Endothelial cell (in vitro differentiated cells): ENCODE data around the gene TACR2. TPM values are rescaled to one million over a fixed set of nuclear protein-coding genes. Genes with fewer than 3 reads are reported as not detected.

Experiments
- DNase-seq: peaks from one replicate; pipeline ENCODE4 v3.0.0; 2021; ENCODE audit warnings: low spot score
- H3K27ac Mint-ChIP-seq: one replicate; pipeline ENCODE4 v1.8.0; 2021; ENCODE audit warnings: mixed read lengths, inconsistent platforms; ENCODE audit not compliant: unreplicated experiment
- H3K27me3 Mint-ChIP-seq: one replicate; pipeline ENCODE4 v1.8.0; 2021; ENCODE audit warnings: mild to moderate bottlenecking, moderate library complexity, mixed read lengths, inconsistent platforms; ENCODE audit not compliant: unreplicated experiment
- H3K36me3 Mint-ChIP-seq: one replicate; pipeline ENCODE4 v1.8.0; 2021; ENCODE audit warnings: mild to moderate bottlenecking, low read depth, mixed read lengths, inconsistent platforms; ENCODE audit not compliant: unreplicated experiment
- H3K4me1 Mint-ChIP-seq: one replicate; pipeline ENCODE4 v1.8.0; 2021; ENCODE audit warnings: mild to moderate bottlenecking, mixed read lengths, inconsistent platforms; ENCODE audit not compliant: unreplicated experiment
- H3K4me3 Mint-ChIP-seq: one replicate; pipeline ENCODE4 v1.8.0; 2021; ENCODE audit warnings: mild to moderate bottlenecking, mixed read lengths, inconsistent platforms; ENCODE audit not compliant: unreplicated experiment
- H3K9me3 Mint-ChIP-seq: one replicate; pipeline ENCODE4 v1.8.0; 2021; ENCODE audit warnings: mixed read lengths, inconsistent platforms; ENCODE audit not compliant: unreplicated experiment
- CTCF ChIP-seq: fragments of 200-600 bp; sonication (generic); IDR thresholded peaks from one replicate; pipeline ENCODE4 v1.5.0; 2021; ENCODE audit warnings: antibody characterized with exemption; ENCODE audit not compliant: unreplicated experiment
- total RNA-seq: library from RNA; stranded (reverse); fragmentation: NEBNext Ultra II Directional; extraction: Animal tissue kit (Norgen Biotek cat#: 25700); gene quantifications from one replicate; pipeline ENCODE4 v1.2.1, GENCODE V29; 2021; ENCODE audit not compliant: unreplicated experiment

Gene TACR2
- total RNA-seq, 1 donor from 2014 or later: not detected

DNA sequence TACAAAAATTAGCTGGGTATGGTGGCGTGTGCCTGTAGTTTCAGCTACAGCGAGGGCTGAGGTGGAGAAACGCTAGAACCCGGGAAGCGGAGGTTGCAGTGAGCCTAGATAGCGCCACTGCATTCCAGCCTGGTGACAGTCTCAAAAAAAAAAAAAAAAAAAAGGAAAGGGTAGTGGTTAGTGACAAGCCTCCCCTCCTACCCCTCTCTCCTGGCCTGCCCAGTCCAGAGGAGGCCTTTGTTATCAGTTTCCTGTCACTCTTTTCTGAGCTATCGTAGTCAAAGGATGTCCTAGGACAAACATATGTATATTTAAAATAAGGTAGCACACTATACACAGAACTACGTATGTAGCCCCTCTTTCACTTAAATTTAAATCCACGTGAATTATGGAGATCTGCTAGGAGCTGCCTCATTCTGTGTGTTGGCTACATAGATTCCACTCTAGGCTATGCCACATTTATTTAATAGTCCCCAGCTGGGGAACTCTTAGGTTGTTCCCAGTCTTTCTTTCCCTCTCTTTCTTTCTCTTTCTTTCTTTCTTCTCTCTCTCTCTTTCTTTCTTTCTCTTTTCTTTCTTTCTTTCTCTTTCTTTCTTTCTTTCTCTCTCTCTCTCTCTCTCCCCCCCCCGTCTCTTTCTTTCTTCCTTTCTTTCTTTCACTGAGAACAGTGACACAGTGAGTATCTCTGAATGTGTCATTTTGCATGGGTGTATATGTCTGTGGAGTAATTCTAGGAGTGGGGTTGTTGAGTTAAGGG, 38.5 kb upstream of the TACR2 start:
- peaks cover 52% of the 10 kb centered on the region for H3K4me1 Mint-ChIP-seq

GRCh38 chr10:69453795-69454194, 37.1 kb upstream of the TACR2 start:
- no peaks in the 10 kb centered on the region for H3K9me3 Mint-ChIP-seq
- H3K27me3 Mint-ChIP-seq: peaks cover 3% of the 10 kb centered on the region
- peaks cover 51% of the 10 kb centered on the region for H3K4me1 Mint-ChIP-seq
- H3K4me3 Mint-ChIP-seq: peak overlapping the region; percentile 7
- peaks cover 7% of the 10 kb centered on the region for H3K36me3 Mint-ChIP-seq
- no peak overlapping the region for H3K27ac Mint-ChIP-seq
- DNase-seq: no peak
- no peak for TF ChIP-seq CTCF

More for the DNA sequence above, 38.5 kb upstream of the TACR2 start:
- peaks cover 13% of the 10 kb centered on the region for H3K36me3 Mint-ChIP-seq
- no peak for TF ChIP-seq CTCF
- peaks cover 4% of the 10 kb centered on the region for H3K27me3 Mint-ChIP-seq
- H3K9me3 Mint-ChIP-seq: no peaks in the 10 kb centered on the region
- no peak overlapping the region for H3K4me3 Mint-ChIP-seq
- DNase-seq: no peak
- H3K27ac Mint-ChIP-seq: peak overlapping the region; percentile 57

GRCh38 chr10:69452676-69453415, 36.1 kb upstream of the TACR2 start:
- no peak for TF ChIP-seq CTCF
- Mint-ChIP-seq H3K9me3 (no peaks in the 10 kb centered on the region), H3K4me3 (peak overlapping the region; percentile 96), H3K27me3 (peaks cover 3% of the 10 kb centered on the region), H3K27ac (peak overlapping the region; percentile 28), H3K36me3 (peaks cover 5% of the 10 kb centered on the region), H3K4me1 (peaks cover 53% of the 10 kb centered on the region)
- no peak for DNase-seq

DNA sequence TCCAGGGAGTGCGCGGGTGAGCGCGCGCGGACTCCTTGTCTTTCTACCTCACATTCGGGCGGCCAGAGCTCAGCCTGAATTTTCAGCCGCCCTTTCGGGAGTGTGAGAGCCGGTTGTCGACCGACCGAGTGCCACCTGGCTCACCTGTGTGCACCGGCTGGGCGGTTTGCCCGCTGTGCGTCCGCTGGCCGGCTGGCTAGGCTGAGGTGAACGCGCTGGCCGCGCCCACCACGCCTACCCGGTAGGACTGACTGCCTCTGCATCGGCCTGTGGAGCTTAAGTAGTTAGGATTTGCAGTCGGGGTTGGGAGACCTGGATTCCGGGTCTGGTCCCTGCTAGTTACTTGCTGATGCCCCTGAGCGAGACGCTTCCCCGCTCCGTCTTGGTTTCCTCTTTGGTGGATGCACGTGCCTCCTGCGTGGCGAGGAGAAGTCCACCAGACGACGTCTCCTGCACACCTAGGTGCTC, 35.1 kb upstream of the TACR2 start:
- DNase-seq: no peak
- Mint-ChIP-seq H3K27ac (no peak overlapping the region), H3K36me3 (peaks cover 5% of the 10 kb centered on the region), H3K27me3 (peaks cover 3% of the 10 kb centered on the region), H3K4me3 (peak overlapping the region; percentile 96), H3K9me3 (no peaks in the 10 kb centered on the region), H3K4me1 (peaks cover 44% of the 10 kb centered on the region)
- TF ChIP-seq CTCF: no peak
